Liver (tissue), 9 donors: ENCODE measurements around the gene TOPBP1. TPM values are rescaled to one million over a fixed set of nuclear protein-coding genes. Genes with fewer than 3 reads are reported as not detected.

Experiments
- DNase-seq: peaks from one replicate; pipeline ENCODE4 v3.0.0-alpha.2; 2017; ENCODE audit warnings: low spot score
- H3K27ac ChIP-seq, 2 donors: one replicate each; pipeline ENCODE4 v1.7.0; 2013; ENCODE audit warnings: inconsistent platforms in 2 of 2, low read length in 2 of 2, control low read depth in 1 of 2, low read depth in 1 of 2, mild to moderate bottlenecking in 1 of 2
- H3K27me3 ChIP-seq, 4 donors: one replicate each; pipeline versions ENCODE4 v1.6.1 to v1.7.0; 2013; ENCODE audit warnings: low read length in 3 of 4, inconsistent platforms in 1 of 4, mild to moderate bottlenecking in 1 of 4, moderate library complexity in 1 of 4; ENCODE audit not compliant: control insufficient read depth in 4 of 4, insufficient read depth in 4 of 4
- H3K36me3 ChIP-seq, 4 donors: one replicate each; pipeline versions ENCODE4 v1.6.1 to v1.7.0; 2013; ENCODE audit warnings: low read length in 3 of 4, mild to moderate bottlenecking in 3 of 4, low read depth in 1 of 4, moderate library complexity in 1 of 4; ENCODE audit not compliant: control insufficient read depth in 4 of 4, insufficient read depth in 3 of 4
- H3K4me1 ChIP-seq, 4 donors: one replicate each; pipeline versions ENCODE4 v1.6.1 to v1.7.0; 2013; ENCODE audit warnings: low read length in 3 of 4, mild to moderate bottlenecking in 3 of 4, moderate library complexity in 1 of 4; ENCODE audit not compliant: control insufficient read depth in 4 of 4, insufficient read depth in 4 of 4
- H3K4me3 ChIP-seq, 3 donors: one replicate each; pipeline versions ENCODE4 v1.6.1 to v1.7.0; 2013; ENCODE audit warnings: low read length in 3 of 3, control low read depth in 1 of 3, low read depth in 1 of 3, mild to moderate bottlenecking in 1 of 3
- H3K9ac ChIP-seq, 2 donors: one replicate each; pipeline ENCODE4 v1.7.0; 2013; ENCODE audit warnings: low read length in 2 of 2, mild to moderate bottlenecking in 2 of 2, moderate library complexity in 2 of 2, control low read depth in 1 of 2, low read depth in 1 of 2
- H3K9me3 ChIP-seq, 4 donors: one replicate each; pipeline versions ENCODE4 v1.6.1 to v1.7.0; 2013; ENCODE audit warnings: low read length in 3 of 4; ENCODE audit not compliant: control insufficient read depth in 4 of 4
- ATF3 ChIP-seq: IDR thresholded peaks from 2 replicates; pipeline ENCODE4 v1.6.1; 2016; ENCODE audit warnings: antibody characterized with exemption
- CTCF ChIP-seq: fragments of 150-350 bp; IDR thresholded peaks from 2 replicates; pipeline ENCODE4 v1.5.1; 2017; ENCODE audit warnings: improper control_type of control experiment, low read depth, low read length; ENCODE audit not compliant: missing input control
- EGR1 ChIP-seq, 2 donors: IDR thresholded peaks; 2 replicates each; pipeline ENCODE4 v1.6.1; 2016 to 2018; ENCODE audit warnings: antibody characterized with exemption in 2 of 2, low read depth in 2 of 2
- FOXA1 ChIP-seq: IDR thresholded peaks from 2 replicates; pipeline ENCODE4 v1.6.1; 2016; ENCODE audit warnings: antibody characterized with exemption
- FOXA2 ChIP-seq: IDR thresholded peaks from 2 replicates; pipeline ENCODE4 v1.6.1; 2016; ENCODE audit warnings: antibody characterized with exemption
- GABPA ChIP-seq, 2 donors: IDR thresholded peaks in 1 of 2; conservative IDR thresholded peaks in 1 of 2; 2 replicates each; pipeline ENCODE4 v1.6.1; 2016; ENCODE audit warnings: antibody characterized with exemption in 2 of 2, mild to moderate bottlenecking in 1 of 2, moderate library complexity in 1 of 2
- HNF4A ChIP-seq, 2 donors: conservative IDR thresholded peaks; 2 replicates each; pipeline ENCODE4 v1.6.1; 2016; ENCODE audit warnings: antibody characterized with exemption in 2 of 2, mild to moderate bottlenecking in 2 of 2
- HNF4G ChIP-seq: IDR thresholded peaks from 2 replicates; pipeline ENCODE4 v1.6.1; 2016; ENCODE audit warnings: antibody characterized with exemption
- JUND ChIP-seq, 2 donors: IDR thresholded peaks; 2 replicates each; pipeline ENCODE4 v1.6.1; 2016; ENCODE audit warnings: antibody characterized with exemption in 2 of 2
- NR2F2 ChIP-seq: IDR thresholded peaks from 2 replicates; pipeline ENCODE4 v1.6.1; 2016; ENCODE audit warnings: antibody characterized with exemption
- RAD21 ChIP-seq, 2 donors: IDR thresholded peaks; 2 replicates each; pipeline ENCODE4 v1.6.1; 2016; ENCODE audit warnings: antibody characterized with exemption in 2 of 2, mild to moderate bottlenecking in 2 of 2
- RXRA ChIP-seq, 2 donors: IDR thresholded peaks; 2 replicates each; pipeline ENCODE4 v1.6.1; 2017 to 2018; ENCODE audit warnings: antibody characterized with exemption in 2 of 2, mild to moderate bottlenecking in 1 of 2
- SP1 ChIP-seq: IDR thresholded peaks from 2 replicates; pipeline ENCODE4 v1.6.1; 2018; ENCODE audit warnings: antibody characterized with exemption, mild to moderate bottlenecking
- TAF1 ChIP-seq: conservative IDR thresholded peaks from 2 replicates; pipeline ENCODE4 v1.6.1; 2016; ENCODE audit warnings: antibody characterized with exemption, mild to moderate bottlenecking
- YY1 ChIP-seq: IDR thresholded peaks from 2 replicates; pipeline ENCODE4 v1.6.1; 2016; ENCODE audit warnings: antibody characterized with exemption, mild to moderate bottlenecking
- WGBS: extraction: QIAGEN DNeasy Blood & Tissue Kit; methylation state at CpG from one replicate; pipeline ENCODE4 v1.1.7; 2013; 5-methylcytosine and 5-hydroxymethylcytosine counted together
- polyA plus RNA-seq, 2 donors: library from polyadenylated mRNA; stranded (reverse) in 1 of 2; unstranded in 1 of 2; fragments of 200-250 nt in 1 of 2; fragments of >200 nt in 1 of 2; fragmentation: Nextera tagmentation in 1 of 2; extraction: Ambion mirVana in 1 of 2; gene quantifications; one replicate each; pipeline versions ENCODE4 v1.2.1 to v1.2.3, GENCODE V29; 2013 to 2015
- total RNA-seq, 2 donors: library from RNA; depleted of rRNA; stranded (reverse); fragments of >200 nt; gene quantifications; one replicate each; pipeline ENCODE4 v1.2.3, GENCODE V29; 2014
- TF ChIP-seq, protein P1 (sequence below): IDR thresholded peaks from 2 replicates; pipeline ENCODE4 v1.6.1; 2016; ENCODE audit warnings: antibody characterized with exemption, mild to moderate bottlenecking
- TF ChIP-seq, protein P2 (sequence below): IDR thresholded peaks from 2 replicates; pipeline ENCODE4 v1.6.1; 2016; ENCODE audit warnings: antibody characterized with exemption
- donor health status: healthy.
- donor health status: healthy.
- donor health status: healthy.
- donor health status: healthy.
- donor health status: healthy.

Gene TOPBP1
- total and polyA plus RNA-seq, 4 donors: 3.3 to 22.9 (median 8.7) TPM

GRCh38 chr3:133673746-133674145 lies 12.0 kb upstream of the TOPBP1 start:
- Histone ChIP-seq H3K9me3 (no peaks in the 10 kb centered on the region), H3K36me3 (no peaks in the 10 kb centered on the region), H3K27ac (no peak overlapping the region), H3K9ac (no peak overlapping the region), H3K4me1 (peaks cover 11 to 73% (median 63%) of the 10 kb centered on the region in 4 donors), H3K4me3 (peak overlapping the region in 1 of 3 donors; percentile 53), H3K27me3 (no peaks in the 10 kb centered on the region)
- no peak for DNase-seq
- TF ChIP-seq EGR1 (IDR thresholded peaks at IDR 0.05; ENCODE audit: low read depth in 2 of 2) (no peak), RXRA (IDR thresholded peaks at IDR 0.05) (peak; percentile 74 to 81), YY1 (no peak), HNF4A (conservative IDR thresholded peaks at IDR 0.05) (peak; percentile 51 to 52), FOXA2 (no peak), TAF1 (no peak), NR2F2 (no peak), RAD21 (IDR thresholded peaks at IDR 0.05) (no peak)
- WGBS: 47% methylated on average over 12 of the region's 12 CpGs

- Histone ChIP-seq H3K4me1 (peaks cover 16 to 85% (median 73%) of the 10 kb centered on the region in 4 donors), H3K27ac (no peak overlapping the region), H3K36me3 (no peaks in the 10 kb centered on the region), H3K9ac (no peak overlapping the region), H3K4me3 (no peak overlapping the region), H3K9me3 (no peaks in the 10 kb centered on the region), H3K27me3 (no peaks in the 10 kb centered on the region)
- WGBS: 77% methylated on average over 2 of the region's 2 CpGs
- DNase-seq: no peak
- TF ChIP-seq TAF1 (no peak), YY1 (no peak), ATF3 (no peak), HNF4A (conservative IDR thresholded peaks at IDR 0.05) (no peak), HNF4G (no peak), JUND (IDR thresholded peaks at IDR 0.05) (no peak), SP1 (no peak), RAD21 (IDR thresholded peaks at IDR 0.05) (no peak), FOXA1 (no peak), GABPA (IDR thresholded peaks at IDR 0.05 in 1 of 2, conservative IDR thresholded peaks at IDR 0.05 in 1 of 2) (no peak), CTCF (no peak), RXRA (IDR thresholded peaks at IDR 0.05) (no peak), FOXA2 (no peak), EGR1 (IDR thresholded peaks at IDR 0.05; ENCODE audit: low read depth in 2 of 2) (no peak)
- TF ChIP-seq, protein P1, sequence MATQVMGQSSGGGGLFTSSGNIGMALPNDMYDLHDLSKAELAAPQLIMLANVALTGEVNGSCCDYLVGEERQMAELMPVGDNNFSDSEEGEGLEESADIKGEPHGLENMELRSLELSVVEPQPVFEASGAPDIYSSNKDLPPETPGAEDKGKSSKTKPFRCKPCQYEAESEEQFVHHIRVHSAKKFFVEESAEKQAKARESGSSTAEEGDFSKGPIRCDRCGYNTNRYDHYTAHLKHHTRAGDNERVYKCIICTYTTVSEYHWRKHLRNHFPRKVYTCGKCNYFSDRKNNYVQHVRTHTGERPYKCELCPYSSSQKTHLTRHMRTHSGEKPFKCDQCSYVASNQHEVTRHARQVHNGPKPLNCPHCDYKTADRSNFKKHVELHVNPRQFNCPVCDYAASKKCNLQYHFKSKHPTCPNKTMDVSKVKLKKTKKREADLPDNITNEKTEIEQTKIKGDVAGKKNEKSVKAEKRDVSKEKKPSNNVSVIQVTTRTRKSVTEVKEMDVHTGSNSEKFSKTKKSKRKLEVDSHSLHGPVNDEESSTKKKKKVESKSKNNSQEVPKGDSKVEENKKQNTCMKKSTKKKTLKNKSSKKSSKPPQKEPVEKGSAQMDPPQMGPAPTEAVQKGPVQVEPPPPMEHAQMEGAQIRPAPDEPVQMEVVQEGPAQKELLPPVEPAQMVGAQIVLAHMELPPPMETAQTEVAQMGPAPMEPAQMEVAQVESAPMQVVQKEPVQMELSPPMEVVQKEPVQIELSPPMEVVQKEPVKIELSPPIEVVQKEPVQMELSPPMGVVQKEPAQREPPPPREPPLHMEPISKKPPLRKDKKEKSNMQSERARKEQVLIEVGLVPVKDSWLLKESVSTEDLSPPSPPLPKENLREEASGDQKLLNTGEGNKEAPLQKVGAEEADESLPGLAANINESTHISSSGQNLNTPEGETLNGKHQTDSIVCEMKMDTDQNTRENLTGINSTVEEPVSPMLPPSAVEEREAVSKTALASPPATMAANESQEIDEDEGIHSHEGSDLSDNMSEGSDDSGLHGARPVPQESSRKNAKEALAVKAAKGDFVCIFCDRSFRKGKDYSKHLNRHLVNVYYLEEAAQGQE: no peak
- TF ChIP-seq, protein P2, sequence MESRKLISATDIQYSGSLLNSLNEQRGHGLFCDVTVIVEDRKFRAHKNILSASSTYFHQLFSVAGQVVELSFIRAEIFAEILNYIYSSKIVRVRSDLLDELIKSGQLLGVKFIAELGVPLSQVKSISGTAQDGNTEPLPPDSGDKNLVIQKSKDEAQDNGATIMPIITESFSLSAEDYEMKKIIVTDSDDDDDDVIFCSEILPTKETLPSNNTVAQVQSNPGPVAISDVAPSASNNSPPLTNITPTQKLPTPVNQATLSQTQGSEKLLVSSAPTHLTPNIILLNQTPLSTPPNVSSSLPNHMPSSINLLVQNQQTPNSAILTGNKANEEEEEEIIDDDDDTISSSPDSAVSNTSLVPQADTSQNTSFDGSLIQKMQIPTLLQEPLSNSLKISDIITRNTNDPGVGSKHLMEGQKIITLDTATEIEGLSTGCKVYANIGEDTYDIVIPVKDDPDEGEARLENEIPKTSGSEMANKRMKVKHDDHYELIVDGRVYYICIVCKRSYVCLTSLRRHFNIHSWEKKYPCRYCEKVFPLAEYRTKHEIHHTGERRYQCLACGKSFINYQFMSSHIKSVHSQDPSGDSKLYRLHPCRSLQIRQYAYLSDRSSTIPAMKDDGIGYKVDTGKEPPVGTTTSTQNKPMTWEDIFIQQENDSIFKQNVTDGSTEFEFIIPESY: no peak
These were observed 10.7 kb upstream of the TOPBP1 start for GRCh38 chr3:133672461-133672860.
